Central memory CD8-positive, alpha-beta T cell (primary cell): ENCODE results near the gene PLPPR3.
A peak's percentile ranks its signal among the peaks of the same experiment; 100 is the strongest.

Source experiments
- ATAC-seq: fragments of 150-1000 bp; cut with Tn5 transposase; replicated peaks from 2 replicates; pipeline ENCODE4 v1.10.0; 2022; ENCODE audit warnings: mild to moderate bottlenecking, moderate FRiP score, moderate number of reproducible peaks; ENCODE audit not compliant: poor library complexity, severe bottlenecking; ENCODE audit errors: extremely low read depth
- DNase-seq, 2 donors: peaks; one replicate each; pipeline ENCODE4 v3.0.0; 2021; ENCODE audit warnings: low spot score in 2 of 2
- H3K27ac Mint-ChIP-seq: one replicate; pipeline ENCODE4 v1.8.0; 2022; ENCODE audit warnings: low read depth, mild to moderate bottlenecking, moderate library complexity, mixed read lengths
- H3K27me3 Mint-ChIP-seq: one replicate; pipeline ENCODE4 v1.8.0; 2022; ENCODE audit warnings: mixed read lengths
- H3K36me3 Mint-ChIP-seq: one replicate; pipeline ENCODE4 v1.8.0; 2022; ENCODE audit warnings: mild to moderate bottlenecking, moderate library complexity, mixed read lengths; ENCODE audit not compliant: insufficient read depth
- H3K4me1 Mint-ChIP-seq: one replicate; pipeline ENCODE4 v1.8.0; 2022; ENCODE audit warnings: mixed read lengths
- H3K4me3 Mint-ChIP-seq: one replicate; pipeline ENCODE4 v1.8.0; 2022; ENCODE audit warnings: mild to moderate bottlenecking, moderate library complexity, mixed read lengths
- H3K9me3 Mint-ChIP-seq: one replicate; pipeline ENCODE4 v1.8.0; 2022; ENCODE audit warnings: mixed read lengths

PLPPR3 gene, protein sequence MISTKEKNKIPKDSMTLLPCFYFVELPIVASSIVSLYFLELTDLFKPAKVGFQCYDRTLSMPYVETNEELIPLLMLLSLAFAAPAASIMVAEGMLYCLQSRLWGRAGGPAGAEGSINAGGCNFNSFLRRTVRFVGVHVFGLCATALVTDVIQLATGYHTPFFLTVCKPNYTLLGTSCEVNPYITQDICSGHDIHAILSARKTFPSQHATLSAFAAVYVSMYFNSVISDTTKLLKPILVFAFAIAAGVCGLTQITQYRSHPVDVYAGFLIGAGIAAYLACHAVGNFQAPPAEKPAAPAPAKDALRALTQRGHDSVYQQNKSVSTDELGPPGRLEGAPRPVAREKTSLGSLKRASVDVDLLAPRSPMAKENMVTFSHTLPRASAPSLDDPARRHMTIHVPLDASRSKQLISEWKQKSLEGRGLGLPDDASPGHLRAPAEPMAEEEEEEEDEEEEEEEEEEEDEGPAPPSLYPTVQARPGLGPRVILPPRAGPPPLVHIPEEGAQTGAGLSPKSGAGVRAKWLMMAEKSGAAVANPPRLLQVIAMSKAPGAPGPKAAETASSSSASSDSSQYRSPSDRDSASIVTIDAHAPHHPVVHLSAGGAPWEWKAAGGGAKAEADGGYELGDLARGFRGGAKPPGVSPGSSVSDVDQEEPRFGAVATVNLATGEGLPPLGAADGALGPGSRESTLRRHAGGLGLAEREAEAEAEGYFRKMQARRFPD

DNA sequence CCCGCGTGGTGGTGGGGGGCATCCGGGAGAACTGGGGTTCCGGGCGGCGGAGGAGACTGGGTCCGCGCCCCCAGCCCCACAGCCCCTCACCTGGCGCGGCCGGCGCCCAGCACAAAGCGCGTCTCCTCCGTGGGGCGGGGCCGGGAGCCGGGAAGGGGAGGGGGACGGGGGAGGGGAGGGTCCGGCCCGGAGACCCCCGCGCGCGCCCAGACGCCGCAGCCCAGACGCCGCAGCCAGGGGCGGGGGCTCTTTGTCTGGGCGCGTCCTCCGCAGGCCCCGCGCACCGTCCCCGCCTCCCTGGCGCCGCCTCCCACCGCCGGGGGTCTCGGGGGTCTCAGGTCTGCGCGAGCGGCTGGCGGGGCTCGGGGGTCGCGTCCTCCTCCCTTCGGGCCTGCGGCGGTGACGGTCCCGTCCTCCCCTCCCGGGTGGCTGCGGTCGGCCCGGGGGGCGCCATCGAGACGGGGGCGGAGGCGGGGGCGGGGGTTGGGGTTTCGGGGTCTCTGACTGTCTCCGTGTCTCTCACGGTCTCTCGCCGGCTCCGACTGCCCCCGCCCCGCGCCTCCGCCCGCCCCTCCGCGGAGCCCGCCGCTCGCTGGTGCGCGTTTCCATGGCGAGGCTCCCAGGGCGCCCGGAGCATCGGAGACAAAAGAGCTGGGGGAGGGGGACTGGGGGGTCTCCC lies at the start of gene PLPPR3:
Gene PLPPR3 (minus strand): TSS at position 131 of the 679 bp plus-strand sequence. CDS start 396 bp downstream, outside the sequence.
- peaks cover 12% of the 10 kb centered on the region for H3K27me3 Mint-ChIP-seq
- H3K4me3 Mint-ChIP-seq, result peak within 1 kb of the TSS; percentile 25
- H3K36me3 Mint-ChIP-seq, result peaks cover 13% of the 10 kb centered on the region
- H3K4me1 Mint-ChIP-seq, result no peaks in the 10 kb centered on the region
- ATAC-seq (no peak), DNase-seq (no peak)
- no peaks in the 10 kb centered on the region for H3K9me3 Mint-ChIP-seq
- no peak within 1 kb of the TSS for H3K27ac Mint-ChIP-seq

DNA sequence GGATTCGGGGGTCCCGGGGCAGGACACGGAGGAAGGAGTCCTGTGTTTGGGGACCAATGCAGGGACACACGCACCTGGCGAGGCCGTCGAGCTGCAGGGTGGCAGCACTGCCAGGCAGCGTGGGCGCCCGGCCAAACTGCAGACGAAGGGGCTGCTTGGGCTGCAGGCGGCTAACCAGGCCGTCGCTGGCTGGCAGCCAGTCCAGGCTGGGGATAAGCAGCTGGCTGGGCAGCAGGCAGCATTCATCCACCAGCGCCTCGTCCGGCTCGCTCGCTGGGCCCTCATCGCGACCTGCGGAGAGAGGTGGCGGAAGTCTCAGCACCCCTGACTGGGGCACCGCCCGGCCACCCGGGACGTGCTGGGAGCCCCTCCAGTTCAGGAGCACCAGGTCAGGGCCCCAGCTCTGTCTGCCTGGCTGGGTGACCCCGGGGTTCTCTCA lies 49.2 kb upstream of the PLPPR3 start:
- DNase-seq (no peak), ATAC-seq (no peak)
- Mint-ChIP-seq H3K27ac (no peak overlapping the region), H3K36me3 (peaks cover 24% of the 10 kb centered on the region), H3K4me1 (peaks cover 7% of the 10 kb centered on the region), H3K4me3 (no peak overlapping the region), H3K9me3 (no peaks in the 10 kb centered on the region), H3K27me3 (no peaks in the 10 kb centered on the region)

DNA sequence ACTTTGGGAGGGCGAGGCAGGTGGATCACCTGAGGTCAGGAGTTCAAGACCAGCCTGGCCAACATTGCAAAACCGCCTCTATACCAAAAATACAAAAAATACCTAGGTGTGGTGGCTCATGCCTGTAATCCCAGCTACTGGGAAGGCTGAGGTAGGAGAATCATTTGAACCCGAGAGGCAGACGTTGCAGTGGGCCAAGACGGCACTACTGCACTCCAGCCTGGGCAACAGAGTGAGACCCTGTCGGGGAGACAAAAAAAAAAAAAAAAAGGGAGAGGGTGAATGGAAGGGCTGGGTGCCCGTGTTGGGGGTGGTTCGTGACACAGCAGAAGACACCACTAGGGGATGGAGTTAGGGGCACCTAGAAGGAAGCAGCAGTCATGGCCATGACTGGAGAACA lies 48.6 kb upstream of the PLPPR3 start:
- Mint-ChIP-seq H3K27ac (no peak overlapping the region), H3K36me3 (peaks cover 24% of the 10 kb centered on the region), H3K27me3 (no peaks in the 10 kb centered on the region), H3K9me3 (no peaks in the 10 kb centered on the region), H3K4me3 (peak overlapping the region; percentile 25), H3K4me1 (peaks cover 7% of the 10 kb centered on the region)
- no peak for ATAC-seq
- no peak for DNase-seq

DNA sequence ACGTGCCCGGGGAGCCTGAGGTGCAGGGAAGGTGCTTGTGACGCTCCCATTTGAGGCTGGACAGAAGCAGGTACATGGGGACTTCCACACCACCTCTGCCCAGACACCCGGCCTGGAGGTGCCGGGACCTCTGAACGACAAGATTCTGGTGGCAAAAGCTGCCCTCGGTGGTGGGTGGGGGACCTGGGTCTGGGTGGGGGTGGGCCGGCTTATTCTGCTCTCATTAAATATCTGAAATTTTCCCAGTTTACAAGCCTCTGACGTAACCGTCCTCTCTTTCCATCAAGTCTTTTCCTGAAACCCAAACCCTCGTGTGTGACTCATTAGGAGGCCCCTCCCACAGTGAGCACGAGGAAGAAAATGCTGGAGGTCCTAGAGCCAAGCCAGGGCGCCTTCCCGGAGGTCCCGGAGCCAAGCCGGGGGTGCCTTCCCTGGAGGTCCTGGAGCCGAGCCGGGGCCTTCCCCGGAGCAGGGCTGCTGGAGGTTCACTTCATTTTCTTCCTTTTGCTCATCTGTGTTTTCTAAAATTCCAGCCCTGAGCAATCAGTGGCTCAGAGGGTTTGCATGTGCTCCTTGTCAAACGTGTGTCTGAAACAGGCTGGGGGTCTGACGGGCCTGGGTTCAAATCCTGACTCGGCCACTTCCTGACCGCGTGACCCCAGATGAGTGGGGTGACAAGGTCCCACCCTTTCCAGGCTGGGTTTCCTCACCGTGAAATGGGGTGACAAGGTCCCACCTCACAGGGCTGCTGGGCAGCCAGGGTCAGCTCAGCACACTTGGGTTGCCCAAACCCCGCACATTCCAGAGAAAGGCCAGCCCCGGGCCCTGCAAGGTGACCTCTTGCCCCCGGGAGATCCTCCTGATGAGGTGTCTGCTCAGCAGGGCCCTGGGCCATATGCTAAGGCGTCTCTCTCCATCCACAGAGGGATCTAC lies 47.8 kb upstream of the PLPPR3 start:
- Mint-ChIP-seq H3K27ac (no peak overlapping the region), H3K4me1 (peaks cover 7% of the 10 kb centered on the region), H3K27me3 (no peaks in the 10 kb centered on the region)

DNA sequence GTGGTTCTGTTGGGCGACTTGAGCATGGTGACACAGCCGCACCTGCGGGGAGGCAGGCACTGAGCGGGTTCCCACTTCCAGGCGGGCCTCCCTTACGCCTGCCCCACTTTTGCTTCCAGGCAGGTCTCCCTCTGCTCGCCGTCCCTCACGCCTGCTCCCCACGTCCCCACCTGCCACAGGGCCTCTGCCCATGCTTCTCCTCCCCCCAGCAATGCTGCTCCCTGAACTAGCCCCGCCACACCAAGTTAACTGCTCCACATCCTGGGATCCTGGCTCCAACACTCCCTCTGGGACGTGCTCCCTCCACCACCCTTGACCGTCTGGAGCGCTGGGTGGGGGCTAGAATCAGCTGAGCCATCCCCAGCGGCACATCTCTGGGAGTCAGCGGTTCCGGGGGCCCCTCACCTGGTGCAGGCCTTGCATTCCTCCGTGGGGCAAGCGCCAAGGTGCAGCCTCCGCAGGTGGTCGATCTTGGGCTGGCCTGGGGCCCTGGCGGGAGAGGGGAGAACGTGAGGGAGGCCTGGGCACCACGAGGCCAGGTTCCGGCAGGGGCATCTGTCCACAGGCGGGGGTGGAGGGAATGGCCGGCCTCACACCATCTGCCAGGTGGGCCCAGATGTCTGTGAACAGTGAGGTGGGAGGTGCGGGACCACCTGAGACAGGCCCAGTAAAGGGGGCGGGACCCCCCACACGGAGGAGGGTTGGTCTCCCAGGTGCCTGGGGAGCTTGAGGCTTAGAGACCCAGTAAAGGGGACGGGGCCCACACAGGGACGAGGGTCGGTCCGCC lies 46.9 kb upstream of the PLPPR3 start:
- DNase-seq (no peak), ATAC-seq (no peak)
- Mint-ChIP-seq H3K9me3 (no peaks in the 10 kb centered on the region), H3K4me3 (no peak overlapping the region), H3K36me3 (peaks cover 27% of the 10 kb centered on the region), H3K27ac (no peak overlapping the region), H3K27me3 (no peaks in the 10 kb centered on the region), H3K4me1 (peaks cover 7% of the 10 kb centered on the region)

More for the DNA sequence above, 47.8 kb upstream of the PLPPR3 start:
- DNase-seq (no peak), ATAC-seq (no peak)
- Mint-ChIP-seq H3K4me3 (no peak overlapping the region), H3K9me3 (no peaks in the 10 kb centered on the region), H3K36me3 (peaks cover 24% of the 10 kb centered on the region)

DNA sequence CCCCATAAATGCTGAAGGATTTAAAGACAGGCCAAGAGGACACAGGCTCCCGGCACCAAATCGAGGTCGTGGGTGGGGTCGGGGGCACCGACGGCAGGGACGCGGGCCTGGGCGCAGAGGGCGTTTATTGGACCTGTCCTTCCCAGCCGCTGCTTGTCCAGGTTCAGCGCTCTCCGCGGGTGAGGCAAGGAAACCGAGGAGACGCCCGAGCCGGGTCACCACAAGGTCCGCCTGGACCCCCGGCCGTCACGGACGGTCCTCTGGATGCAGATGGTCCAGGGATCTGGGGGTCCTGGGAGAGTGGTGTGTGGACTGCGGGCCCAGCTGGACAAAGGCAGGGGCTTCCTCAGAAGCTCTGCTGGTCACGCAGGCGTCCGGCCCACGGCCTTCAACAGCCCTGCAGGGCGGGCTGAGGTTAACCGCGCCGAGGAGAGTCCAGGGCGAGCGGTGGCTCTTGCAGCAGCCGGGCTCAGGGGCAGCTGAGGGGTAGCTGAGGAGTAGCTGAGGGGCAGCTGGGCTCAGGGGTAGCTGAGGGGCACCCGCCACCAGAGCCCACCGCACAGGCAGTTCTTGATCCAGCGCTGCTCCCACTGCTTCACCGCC lies 46.2 kb upstream of the PLPPR3 start:
- peaks cover 11% of the 10 kb centered on the region for H3K4me1 Mint-ChIP-seq
- no peak overlapping the region for H3K27ac Mint-ChIP-seq
- H3K9me3 Mint-ChIP-seq, result no peaks in the 10 kb centered on the region
- H3K36me3 Mint-ChIP-seq, result peaks cover 27% of the 10 kb centered on the region
- no peak overlapping the region for H3K4me3 Mint-ChIP-seq
- ATAC-seq (no peak), DNase-seq (no peak)
- H3K27me3 Mint-ChIP-seq, result no peaks in the 10 kb centered on the region

DNA sequence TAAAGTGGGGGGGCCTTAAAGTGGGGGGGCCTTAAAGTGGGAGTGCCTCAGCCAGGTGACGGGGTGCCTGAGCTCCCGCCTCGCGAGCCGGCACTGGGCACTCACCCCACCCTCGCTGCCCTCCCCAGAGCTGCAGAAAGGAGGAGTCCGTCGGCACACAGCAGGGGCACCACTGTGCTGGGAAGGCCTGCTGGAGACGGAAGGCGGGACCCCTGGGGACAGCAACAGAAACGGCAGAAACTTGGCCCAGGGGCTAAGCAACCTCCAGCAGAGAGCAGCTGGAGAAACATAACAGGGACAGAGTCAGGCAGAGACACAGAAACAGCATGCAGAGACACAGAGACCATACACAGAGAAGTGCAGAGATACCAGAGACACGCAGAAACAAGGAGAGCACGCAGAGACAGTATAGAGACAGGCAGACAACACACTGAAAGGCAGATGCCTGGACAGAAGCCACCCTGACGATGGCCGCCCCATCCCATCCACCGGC lies 45.6 kb upstream of the PLPPR3 start:
- ATAC-seq, result no peak
- H3K4me3 Mint-ChIP-seq, result no peak overlapping the region
- H3K27ac Mint-ChIP-seq, result no peak overlapping the region
- H3K9me3 Mint-ChIP-seq, result no peaks in the 10 kb centered on the region
- DNase-seq, result no peak
- H3K36me3 Mint-ChIP-seq, result peaks cover 27% of the 10 kb centered on the region
- peaks cover 12% of the 10 kb centered on the region for H3K4me1 Mint-ChIP-seq
- H3K27me3 Mint-ChIP-seq, result no peaks in the 10 kb centered on the region

DNA sequence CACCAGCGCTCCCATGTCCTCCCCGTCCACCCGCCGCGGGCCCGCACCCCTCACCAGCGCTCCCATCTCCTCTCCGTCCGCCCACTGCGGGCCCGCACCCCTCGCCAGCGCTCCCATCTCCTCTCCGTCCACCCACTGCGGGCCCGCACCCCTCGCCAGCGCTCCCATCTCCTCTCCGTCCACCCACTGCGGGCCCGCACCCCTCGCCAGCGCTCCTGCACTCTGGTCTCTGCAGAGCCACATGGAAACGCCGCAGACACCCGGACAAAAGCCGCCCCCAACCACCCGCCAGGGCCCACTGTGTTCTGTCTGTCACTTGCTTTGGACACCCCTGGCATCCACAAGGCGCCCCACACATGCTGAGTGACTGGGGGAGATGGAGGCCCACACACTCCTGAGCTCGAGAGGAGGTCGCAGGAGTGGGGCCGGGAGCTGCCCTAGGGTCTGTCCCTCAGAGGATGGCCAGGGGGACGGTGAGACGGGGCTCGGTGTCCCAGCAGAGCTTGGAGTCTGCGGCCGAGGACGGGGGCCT lies 45.1 kb upstream of the PLPPR3 start:
- Mint-ChIP-seq H3K27ac (no peak overlapping the region), H3K9me3 (no peaks in the 10 kb centered on the region), H3K4me1 (peaks cover 10% of the 10 kb centered on the region), H3K4me3 (no peak overlapping the region), H3K36me3 (peaks cover 22% of the 10 kb centered on the region), H3K27me3 (no peaks in the 10 kb centered on the region)
- DNase-seq (no peak), ATAC-seq (no peak)

DNA sequence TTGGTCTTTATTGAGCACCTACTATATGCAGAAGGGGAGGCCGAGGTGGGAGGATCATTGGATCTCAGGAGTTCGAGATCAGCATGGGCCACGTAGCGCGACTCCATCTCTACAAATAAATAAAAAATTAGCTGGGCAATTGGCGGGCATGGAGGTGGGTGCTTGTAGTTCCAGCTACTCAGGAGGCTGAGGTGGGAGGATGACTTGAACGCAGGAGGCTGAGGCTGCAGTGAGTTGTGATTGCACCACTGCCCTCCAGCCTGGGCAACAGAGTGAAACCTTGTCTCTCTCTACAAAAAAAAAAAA lies 41.5 kb upstream of the PLPPR3 start:
- no peak for ATAC-seq
- Mint-ChIP-seq H3K27ac (peak overlapping the region; percentile 75), H3K9me3 (no peaks in the 10 kb centered on the region)

DNA sequence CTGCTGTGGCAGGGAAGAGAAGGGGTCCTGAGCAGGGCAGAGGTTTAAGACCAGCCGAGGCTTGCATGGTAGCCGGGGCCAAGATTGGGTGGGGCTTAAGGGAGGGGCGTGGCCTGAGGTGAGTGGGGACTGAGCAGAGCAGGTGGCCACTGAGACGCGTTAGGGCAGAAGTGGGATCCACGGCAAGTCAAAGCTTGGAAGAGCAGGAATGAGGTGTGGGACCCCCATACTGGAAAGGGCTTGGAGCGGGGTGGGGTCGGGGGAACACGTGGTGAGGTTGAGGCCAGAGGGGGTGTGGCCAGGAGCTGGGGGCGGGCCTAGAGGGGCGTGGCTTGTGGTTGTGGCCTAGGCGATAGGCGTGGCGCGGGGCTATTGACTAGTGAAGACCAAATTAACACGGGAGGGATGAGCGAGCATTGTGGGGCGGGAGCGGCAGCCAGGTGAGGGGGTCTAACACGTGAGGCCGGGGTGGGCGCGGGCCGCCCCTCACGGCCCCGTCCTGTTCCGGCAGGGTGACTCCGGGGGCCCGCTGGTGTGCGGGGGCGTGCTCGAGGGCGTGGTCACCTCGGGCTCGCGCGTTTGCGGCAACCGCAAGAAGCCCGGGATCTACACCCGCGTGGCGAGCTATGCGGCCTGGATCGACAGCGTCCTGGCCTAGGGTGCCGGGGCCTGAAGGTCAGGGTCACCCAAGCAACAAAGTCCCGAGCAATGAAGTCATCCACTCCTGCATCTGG lies 41.0 kb upstream of the PLPPR3 start:
- Mint-ChIP-seq H3K27me3 (peaks cover 13% of the 10 kb centered on the region), H3K4me1 (peaks cover 10% of the 10 kb centered on the region), H3K36me3 (peaks cover 10% of the 10 kb centered on the region), H3K27ac (peak overlapping the region; percentile 84), H3K4me3 (peak overlapping the region; percentile 74), H3K9me3 (no peaks in the 10 kb centered on the region)
- ATAC-seq (peak; percentile 63), DNase-seq (peak; percentile 74 to 77)

More for the DNA sequence above, 41.5 kb upstream of the PLPPR3 start:
- Mint-ChIP-seq H3K4me3 (peak overlapping the region; percentile 74), H3K4me1 (peaks cover 10% of the 10 kb centered on the region), H3K36me3 (peaks cover 10% of the 10 kb centered on the region), H3K27me3 (peaks cover 9% of the 10 kb centered on the region)
- no peak for DNase-seq
